ENCODE data around the gene HTR7.

The HTR7 gene

DNA sequence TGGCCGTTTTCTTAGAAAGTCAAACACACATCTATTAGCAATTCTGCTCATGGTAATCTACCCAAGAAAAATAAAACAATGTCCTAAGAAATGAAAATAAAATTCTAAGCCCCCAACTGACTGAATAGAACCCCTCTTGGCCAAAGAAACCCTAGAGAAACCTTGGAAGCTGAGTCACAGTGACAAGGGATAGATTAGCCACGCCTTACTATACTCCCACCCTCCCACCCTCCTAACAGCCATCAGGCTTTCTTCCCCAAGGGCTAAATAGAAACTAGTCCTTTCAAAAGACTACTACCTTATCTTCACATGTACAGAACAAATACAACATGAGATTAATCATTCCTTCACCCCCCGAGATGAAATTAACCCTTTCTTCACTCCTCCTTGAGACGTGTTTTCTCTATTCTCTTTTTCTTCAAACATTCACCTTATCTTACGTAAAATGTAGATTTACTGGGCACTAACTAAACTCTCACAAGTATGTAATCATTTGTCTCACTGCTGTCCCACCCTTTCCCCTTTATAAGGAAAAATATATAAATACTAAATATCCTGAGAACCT, 57.5 kb downstream of the HTR7 start:
- no peak for DNase-seq

DNA sequence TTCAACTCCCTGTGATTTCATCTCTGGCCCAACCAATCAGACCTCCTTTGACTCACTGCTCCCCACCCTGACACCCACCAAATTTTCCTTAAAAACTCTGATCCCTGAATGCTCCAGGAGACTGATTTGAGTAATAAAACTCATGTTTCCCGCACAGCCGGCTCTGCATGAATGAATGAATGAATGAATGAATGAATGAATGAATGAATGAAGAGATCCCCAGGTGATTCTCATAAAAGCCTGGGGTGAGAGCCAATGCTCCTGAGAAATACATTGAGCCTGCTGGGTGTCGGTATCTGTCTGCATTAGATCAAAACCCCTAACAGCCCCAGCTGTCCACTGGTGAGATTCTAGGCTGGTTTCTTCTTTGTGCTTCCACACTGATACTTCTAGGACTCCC, 58.7 kb downstream of the HTR7 start:
- DNase-seq = no peak

DNA sequence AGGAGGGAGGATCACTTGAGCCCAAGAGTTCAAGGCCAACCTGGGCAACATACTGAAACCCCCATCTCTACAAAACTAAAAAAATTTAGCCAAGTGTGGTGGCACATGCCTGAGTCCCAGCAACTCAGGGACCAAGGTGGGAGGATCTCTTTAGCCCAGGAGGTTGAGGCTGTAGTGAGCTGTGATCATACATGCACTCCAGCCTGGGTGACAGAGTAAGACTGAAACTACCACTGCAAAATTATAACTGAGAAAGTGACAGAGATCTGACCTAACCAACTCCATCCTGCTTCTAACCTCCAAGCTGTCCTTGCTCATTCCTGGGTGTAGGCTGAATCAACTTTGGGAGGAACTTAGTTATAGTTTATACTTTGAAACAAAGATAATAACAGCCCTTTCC, 59.4 kb downstream of the HTR7 start:
- no peak for DNase-seq

DNA sequence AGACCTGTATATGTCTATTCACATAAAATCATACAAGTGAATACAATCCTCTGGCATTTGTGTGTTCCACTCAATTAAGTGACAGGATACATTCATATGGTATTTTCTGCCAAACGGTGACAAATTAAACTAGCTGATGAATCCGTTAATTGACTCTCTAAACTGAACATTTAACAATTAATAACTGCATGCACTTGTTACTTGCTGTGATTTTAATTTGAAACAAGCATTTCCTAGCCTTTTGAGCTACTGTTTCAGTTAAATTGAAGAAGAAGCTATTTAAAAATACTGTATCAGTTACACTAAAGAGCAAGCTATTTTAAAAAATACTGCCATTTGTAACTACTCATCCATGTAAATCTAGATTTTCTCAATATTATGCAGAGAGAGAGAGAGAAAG, 67.4 kb downstream of the HTR7 start:
- DNase-seq = no peak

DNA sequence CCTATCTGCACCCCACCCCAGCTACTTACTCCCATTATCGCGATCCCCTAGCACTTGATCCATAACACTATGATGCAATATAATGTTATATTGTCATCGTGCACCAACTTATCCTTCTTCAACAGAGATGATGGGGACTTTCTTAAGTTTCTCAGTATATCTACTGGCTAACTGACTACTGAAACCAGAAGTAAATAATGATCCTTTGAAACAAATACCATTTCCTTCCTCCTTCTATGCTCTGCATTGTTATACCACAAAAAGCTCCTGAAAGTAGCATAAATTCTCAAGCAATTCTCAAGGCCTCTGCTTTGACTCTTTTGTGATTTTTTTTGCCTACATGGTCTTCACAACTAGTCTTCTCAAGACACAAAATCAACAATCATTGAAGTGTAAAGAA, 68.9 kb downstream of the HTR7 start:
- no peak for DNase-seq

DNA sequence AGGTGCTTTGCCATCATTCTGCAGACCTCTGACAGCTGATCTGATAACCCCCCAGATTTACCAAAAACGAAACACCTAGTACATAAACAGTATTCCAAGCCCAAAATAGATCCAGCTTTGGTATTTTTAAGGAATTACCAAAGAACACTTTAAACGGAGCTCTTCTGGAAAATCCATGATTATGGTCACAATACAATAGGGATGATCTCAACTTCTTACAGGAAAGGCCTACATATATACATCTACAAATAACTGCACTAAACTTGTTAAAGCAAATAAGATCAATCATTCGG, 69.7 kb downstream of the HTR7 start:
- DNase-seq = no peak

DNA sequence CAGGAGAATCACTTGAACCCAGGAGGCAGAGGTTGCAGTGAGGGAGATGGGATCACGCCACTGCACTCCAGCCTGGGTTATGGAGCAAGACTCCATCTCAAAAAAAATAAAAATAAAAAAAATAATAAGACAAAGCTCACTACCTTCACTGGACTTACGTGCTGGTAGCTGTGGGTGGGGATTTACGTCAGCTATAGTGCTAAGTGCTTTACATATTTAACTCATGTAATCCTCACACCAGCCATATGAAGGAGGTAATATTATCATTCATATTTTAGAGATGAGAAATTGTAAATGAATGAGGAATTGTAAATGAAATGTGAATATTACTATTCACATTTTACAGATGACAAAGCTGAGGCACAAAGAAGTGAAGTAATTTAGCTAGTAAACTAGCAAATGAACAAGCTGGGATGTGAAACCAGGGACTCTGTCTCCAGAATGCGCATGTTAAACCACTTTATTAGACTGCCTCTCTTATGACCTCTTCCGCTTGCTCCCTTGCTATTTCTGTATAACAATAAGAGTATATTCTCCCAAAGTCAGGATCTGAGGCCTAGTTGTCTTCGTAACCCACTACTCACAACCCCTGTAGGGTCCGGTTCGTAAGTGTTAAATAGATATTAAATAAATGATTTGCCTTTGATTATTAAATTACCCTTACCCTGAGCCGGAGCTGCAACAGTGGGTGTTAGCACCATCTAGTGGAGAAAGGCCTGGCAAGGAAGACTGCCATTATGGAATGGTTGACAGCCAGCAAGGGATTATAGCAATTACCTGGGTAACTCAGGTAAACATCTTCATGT, 70.2 kb downstream of the HTR7 start:
- DNase-seq = no peak

DNA sequence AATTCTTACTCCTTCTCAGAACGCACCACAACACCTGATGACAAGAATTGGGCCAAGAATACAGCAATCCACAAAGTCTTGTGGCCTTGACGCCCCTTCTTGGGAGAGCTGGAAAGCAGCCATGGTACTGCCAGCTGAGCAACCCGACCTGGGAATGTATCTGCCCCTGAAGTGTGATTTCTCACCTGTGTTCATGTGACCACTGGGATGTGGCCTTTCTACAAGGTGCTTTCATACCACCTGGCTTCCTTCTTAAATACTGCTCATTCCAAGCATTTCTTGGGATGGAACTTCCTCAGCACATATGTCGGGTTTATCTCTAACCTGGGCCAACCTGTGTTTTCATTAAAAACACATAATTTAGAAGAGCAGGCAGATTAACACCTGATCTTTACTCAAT, 72.1 kb downstream of the HTR7 start:
- no peak for DNase-seq

DNA sequence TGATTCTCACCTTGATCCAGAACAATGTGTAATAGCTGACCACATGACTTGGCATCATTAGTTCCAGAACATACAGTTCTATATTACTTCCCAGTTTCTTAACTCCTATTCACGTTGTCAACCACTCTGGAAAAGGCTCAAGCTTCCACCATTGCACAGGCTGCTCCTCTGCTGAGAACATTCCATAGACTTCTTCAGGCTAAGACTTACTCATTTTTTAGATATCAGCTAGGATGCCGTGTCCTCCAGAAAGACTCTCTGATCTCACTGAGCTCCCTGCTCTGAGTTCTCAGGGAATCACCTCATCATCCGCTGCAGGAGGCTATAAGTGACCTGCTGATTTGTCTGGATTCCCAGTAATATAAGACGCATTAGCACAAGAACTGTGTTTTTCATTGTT, 73.1 kb downstream of the HTR7 start:
- DNase-seq = no peak

DNA sequence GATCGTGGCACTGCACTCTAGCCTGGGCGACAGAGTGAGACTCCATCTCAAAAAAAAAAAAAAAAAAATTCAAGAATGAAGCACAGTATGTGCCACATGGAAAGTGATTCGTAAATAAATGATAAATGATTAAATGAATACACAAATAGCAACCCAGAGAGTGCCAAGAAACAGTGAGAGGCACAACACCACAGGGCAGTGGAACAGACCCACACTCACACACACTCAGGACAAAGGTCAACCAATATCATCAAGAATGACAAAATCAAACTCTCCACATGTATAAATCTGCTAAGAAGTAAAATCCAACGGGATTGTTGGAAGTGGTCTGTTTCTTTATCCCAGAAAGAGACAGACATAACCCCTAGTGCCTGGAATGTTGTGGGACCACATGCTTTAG, 77.4 kb downstream of the HTR7 start:
- no peak for DNase-seq

DNA sequence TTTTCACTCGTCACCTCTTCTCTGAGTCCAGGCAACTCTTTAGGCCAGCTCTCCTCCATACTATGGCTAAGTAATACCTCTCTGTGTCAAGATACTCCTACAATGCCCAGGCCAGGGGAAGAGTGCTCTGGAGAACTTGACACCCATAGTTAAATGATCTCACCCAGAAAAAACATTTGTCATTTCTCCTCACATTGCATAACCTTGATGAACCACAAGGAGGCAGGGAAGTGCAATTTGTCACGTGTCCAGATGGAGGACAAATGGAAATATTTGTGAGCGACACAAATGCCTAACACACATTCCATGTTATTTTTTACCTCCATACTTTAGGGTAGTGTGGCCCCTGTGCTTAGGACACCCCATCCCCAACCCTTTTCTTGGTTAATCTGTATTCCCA, 78.3 kb downstream of the HTR7 start:
- no peak for DNase-seq

DNA sequence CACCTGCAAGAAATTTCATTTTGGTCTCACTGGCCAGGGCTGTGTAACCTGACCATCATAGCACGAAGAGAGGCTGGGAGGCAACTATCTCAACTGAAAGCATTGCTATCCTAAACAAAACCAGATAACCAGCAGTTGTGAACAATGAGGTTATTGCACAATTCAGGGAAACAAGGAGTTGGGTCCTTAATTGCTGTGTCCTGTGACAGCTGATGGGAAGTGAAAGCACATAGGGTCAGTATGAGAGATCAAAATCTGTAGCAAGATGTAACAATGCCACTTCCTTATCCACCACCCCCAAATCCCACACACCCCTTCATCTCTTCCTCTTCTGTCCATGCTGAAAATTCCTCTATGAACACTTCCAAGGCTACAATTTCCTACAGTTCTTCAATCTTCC, 80.2 kb downstream of the HTR7 start:
- no peak for DNase-seq

DNA sequence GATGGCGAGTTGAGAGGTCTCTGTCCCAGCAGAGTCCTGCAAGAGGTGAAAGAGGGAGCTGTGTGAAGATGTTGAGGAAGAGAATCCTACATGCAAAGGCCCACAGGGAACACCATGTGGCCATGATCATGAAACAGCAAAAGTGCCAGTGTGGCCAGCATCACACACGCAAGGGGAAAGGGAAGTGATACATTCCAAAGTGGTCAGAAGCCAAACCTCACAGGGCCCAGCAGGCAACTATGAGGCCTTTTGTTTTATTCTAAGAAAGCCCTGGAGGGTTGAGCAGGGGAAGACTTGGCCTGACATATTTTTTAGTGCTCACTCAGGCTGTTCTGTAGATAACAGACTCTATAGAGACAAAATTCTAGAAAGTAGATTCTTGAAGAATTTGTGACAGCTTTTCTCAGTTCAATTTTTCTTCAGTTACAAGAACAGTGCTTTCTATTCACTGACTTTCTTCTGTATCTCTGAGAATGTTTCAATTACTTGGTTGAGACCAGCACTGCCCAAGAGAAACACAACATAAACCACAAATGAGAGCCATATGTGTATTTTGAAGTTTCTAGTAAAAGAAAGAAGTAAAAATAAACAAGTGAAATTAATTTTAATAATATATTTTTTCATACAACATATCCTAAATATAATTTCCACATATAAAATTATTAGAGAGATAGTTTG, 82.3 kb downstream of the HTR7 start:
- DNase-seq = no peak

DNA sequence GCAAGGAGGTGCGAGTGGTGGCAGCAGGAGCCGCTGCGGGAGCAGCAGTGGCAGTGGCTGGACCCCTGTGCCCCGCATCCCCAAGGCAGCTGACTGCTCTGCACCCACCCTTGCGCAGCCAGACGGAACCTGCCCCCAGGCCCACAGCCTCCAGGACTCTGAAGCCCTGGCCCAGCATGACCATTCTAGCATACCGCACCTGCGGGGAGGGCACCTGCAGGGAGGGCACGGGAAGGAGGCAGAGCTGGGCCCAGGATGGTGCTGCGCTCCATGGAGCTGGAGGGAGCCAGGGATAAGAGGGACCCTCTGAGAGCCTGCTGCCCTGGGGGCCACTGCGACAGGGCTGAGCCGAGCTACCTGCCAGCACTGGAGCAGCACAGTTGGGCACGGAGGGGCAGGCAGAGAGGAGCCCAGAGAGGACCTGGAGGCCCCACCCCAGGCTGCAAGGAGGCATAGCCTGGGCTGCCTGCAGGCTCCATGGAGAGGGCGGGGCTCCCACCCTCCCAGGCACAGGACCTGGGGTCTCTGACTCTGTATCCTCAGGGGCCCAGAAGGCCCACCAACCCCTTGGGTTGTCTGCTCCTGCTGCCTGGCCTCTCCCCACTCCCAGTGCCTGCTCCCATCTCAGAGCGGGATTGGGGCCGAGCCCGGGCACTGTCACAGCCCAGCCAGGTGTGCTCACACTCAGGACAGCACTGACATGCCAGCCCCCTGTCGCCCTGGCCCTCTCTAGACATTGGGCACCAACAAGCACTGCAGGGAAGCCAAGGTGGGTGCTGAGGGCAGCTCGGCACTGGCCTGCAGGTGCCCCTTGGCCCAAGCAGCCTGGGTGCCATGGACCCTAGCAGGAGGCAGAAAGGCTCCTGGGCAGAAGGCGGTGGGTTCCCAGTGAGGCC, 87.6 kb downstream of the HTR7 start:
- no peak for DNase-seq

DNA sequence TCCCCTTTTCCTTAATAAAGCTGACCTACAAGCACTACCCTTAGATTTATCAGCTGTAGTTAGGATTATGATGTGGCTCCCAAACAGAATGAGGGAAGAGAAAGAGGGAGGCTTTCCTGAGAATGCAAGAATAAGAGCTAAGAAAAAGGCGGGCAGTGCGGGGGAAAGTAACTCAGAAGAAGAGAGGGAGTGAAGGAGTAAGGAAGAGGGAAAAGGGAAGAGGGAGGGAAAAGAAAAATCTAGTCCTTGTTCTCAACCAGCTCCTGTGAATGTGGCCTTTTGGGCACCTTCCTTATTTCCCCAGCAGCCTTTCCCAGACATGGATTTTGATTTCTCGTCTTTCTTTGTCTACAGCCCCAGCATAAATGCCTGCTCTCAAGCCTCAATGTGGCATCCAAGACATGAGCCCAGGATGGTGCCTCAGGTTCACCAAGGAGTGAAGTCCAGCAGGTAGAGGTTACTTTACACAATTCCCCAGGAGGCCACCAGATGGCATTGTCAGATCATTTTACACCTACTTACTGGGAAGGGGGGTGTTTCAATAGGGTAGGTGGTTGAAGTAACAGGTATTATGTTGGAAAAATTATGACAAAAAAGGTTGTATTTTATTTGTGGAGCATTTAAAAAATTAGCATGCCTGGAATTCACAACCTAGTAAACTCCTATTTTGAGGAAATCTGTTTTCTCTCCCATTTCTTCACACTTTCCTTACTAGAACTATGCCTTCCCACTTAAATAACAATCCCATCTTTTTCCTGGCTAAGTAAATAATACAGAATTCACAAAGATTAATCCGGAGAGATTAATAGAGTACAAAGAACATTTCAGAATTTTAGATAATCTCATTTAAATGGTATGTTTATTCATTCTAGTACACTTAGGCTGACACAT, 106.5 kb downstream of the HTR7 start:
- DNase-seq = peak; percentile 28

DNA sequence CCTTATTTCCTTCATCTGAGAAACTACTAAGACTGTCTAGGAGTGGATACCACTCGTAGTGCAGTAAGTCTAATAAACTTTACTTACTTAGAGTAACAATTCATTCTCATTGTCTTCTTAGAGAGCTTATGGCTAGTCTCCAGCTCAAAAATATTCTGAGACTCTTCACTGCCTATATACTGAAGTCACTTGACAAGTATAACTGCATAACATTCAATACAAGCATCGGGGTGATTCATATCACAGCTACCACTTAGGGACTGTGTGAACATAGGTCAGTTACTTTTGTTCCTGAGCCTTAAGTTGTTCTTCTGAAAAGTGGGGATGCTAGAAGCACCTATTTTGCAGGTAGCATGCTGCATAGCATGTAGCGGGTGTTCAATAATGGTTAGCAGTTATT, 111.0 kb downstream of the HTR7 start:
- no peak for DNase-seq

DNA sequence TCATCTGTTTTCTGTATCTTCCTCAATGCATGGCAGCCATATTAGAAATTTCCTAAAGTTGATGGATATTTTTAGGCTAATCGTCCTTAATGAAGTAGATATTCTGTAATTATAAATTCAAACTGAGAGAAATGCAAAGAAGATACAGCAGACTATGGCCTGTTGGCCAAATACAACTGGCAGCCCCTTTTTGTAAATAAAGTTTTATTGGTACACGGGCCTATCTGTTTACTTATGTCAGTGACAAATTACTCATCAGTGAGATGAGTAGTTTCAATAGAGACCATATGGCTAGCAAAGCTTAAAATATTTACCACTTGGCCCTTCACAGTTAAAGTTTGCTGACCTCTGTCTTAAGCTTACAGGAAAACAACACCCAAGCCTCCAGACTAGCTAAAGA, 112.3 kb downstream of the HTR7 start:
- no peak for DNase-seq

DNA sequence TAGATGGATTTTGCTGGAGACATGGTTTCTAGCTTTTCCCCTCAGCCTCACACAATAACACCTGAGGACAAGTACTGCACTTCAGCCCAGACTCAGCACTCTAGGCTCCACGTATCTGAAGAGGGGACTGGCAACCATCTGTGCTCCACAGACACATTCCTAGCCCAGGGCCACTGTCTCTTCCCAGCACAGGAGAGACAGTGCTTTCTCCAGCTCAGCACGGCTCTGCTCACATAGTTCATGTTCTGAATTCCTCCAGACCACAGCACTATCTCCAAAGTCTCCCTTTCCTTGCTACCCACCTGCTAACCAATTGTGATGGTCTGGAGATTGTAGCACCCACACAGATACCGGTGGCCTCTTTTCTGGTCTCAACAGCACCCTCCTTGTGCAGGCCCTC, 114.5 kb downstream of the HTR7 start:
- no peak for DNase-seq

DNA sequence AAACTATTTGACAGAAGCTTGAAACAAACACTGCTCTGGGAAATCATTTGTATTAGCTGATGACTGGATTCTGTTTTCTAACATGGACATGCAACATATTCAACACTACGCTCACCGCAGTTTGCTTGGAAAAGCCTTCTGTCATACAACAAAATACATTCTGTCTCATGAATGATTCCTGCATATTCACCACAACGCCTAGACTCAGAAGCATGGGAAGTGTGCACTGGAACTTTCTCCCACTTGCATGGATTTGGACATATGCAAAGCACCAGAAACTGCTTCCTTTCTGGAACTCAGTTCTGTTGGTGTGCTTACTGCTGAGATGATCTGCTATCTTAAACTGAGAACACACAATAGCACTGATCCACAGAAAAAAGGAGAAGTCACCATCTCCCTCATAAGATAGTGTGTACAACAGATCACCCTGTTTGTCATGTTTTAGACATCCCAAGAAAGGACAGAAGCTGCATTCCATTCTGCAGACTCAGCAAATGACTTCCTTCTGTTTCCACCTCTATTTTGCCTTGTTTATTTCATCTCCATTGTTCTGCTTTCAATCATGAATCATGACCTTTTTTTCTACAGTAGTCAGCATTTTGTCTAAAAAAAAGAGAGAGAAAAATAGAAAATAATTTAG, 115.8 kb downstream of the HTR7 start:
- DNase-seq = no peak

DNA sequence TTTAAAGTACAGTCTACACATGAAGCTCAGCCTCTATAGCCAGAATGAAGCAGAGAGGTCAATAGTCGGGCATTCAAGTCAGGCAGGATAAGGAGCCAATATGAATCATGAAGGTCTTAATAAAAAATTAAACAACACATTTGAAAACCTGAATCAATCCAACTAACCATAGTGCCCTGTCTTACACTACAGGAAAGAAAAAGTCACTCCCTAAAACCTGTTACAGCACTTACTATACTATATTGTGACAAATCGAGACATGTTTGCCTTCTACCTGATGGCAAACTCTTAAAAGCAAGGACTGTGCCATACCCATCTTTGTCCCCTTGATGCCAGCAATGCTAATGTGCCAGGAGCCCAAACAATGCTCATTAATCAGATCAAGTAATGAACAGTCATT, 117.6 kb downstream of the HTR7 start:
- DNase-seq = no peak

DNA sequence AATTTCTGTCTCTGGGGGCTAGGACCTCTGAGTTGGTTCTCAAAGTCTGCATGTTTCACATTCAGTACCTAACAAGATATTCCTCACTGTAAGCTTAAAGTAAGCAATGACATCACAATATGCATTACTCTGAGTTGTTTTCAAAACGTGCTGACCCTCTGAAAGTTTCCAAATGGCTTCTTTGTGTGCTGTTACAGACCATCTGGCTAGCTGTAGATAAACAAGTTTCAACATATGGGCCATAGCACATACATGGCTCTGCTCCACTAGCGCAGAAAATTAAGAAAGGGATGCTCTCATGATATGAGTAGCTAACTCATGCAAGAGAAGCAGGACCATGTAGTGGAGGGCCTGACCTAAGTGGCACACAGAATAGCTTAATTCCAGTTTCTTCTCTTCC, 119.0 kb downstream of the HTR7 start:
- DNase-seq = no peak

DNA sequence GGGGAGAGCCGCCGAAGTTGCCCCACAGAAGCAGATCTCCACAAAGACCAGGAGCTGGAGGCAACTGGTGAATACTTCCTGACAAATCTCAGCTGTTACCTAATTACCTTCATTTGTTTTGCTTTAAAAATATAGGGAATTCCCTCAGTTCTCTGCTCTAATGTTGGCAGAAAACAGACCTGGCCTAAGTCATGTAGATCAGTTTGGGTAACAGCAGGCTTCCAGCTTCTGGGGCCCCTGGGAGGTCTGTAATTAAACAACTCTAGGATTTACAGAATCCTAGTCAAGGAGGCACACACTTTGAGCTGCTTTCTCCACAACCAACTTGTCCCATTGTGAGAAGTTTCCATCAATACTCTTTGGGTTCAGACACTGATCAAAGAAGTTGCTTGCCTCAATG, 123.4 kb downstream of the HTR7 start:
- no peak for DNase-seq

All from CD4-positive, alpha-beta T cell treated with Interferon gamma for 1 hour (primary cell).